Activated T-cell treated with anti-CD3 and anti-CD28 coated beads, Interleukin-2, amount 50 U/mL, for 48 hours (primary cell): ENCODE results near the gene SCARB2.

Experiments used
- DNase-seq, 2 experiments: peaks; one replicate each; pipeline ENCODE4 v3.0.0-alpha.2; 2020

SCARB2 gene

DNA sequence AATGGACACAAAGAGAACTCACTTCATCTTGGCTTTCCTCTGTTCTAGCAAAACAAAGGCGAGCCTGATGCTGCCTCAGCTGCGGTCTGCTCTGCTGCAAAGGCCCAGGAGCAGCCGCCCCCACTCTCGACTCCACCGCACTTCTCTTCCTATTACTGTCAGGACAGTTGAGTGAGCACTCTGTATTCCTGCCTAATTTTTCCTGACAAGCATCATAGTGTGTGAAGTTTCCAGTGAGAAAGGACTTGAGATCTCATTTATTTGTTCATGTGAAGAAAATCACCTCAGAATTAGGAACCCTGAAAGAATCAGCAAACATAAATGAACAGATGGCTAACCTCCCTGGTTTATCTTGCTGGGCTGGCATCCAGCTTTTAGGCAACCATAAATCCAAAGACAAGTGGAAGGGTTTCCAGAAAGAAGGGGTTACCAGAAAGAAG lies 15.6 kb downstream of the SCARB2 start:
- DNase-seq: peak; percentile 30 to 50

DNA sequence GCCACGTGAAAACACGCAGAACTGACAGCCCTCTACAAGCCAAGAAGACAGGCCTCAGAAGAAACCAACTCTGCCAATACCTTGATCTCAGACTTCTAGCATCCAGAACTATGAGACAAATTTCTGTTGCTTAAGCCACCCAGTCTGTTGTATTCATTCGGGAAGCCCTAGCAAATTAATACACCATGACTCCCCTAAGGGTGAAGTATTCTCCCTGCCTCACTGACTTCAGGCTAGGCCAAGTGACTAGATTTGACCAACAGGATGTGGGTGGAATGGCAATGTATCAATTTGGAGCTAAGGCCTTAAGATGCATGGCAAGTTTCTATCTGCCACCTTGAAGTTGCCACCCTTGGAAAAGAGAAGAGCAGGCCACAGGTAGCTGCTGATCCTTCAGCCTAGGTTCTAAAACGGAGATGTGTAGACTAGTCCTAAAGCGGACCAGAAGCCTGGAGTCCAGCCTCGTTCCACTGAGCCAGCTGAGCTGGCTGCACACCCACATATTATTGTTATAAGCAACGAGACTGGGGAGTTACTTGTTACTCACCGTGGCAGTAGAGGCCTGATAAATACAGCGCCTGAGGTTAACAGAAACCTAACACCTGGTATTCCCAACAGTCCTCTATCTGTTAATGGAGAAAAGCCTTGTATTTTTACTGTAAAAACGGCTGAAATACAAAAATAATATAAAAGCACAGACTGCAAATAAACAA lies 16.4 kb downstream of the SCARB2 start:
- DNase-seq: no peak

DNA sequence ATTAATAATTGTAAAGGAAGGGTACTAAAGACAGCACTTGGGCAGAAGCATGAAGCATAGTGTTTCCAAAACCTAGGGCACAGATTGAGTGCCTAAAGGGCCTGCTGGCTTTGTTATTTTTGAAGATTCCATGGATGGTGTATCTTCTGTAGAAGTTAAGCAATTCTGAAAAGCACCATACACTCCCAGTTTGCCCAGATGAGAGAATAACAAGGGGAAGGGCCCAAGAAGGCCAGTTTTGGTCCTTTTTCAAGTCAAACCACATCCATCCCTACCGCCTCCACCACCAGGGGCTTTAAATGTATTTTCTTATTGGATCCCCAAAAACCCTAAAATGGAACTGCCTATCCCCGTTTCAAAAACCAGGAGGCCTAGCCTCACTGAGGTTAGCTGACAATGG lies 17.2 kb downstream of the SCARB2 start:
- no peak for DNase-seq

DNA sequence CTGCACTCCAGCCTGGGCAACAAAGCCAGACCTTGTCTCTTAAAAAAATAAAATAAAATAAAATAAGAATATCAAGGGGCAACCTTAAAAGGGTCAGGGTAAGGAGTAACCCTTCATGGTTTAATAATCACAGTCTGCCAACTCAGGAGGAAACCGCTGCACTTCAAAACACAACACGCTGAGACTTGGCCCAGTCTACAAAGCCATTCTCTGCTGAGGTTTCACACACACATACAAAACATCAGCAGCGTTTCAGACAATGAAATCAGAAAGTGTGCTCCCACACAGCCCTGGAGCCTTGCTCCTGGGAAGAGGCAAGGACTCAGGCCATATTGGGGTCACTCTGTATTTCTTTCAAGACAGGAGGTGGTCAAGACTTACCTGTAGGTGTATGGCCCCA lies 18.3 kb downstream of the SCARB2 start:
- DNase-seq: no peak

DNA sequence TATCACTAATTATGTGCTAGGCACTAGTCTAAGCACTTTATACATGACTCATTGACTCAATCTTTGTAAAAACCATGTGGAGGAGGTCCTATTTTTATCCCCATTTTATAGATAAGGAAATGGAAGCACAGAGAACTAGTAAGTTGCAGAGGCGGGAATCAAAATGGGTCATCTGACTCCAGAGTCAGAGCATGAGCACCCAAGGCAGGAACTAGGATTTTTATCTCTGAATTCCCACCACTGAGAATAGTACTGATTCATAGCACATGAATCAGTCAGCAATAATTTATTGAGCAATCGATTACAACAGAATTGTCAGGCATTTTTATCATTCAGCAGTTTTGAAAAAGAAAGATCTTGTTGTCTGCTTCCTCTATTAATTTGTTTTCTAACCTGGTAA lies 19.3 kb downstream of the SCARB2 start:
- DNase-seq: no peak

DNA sequence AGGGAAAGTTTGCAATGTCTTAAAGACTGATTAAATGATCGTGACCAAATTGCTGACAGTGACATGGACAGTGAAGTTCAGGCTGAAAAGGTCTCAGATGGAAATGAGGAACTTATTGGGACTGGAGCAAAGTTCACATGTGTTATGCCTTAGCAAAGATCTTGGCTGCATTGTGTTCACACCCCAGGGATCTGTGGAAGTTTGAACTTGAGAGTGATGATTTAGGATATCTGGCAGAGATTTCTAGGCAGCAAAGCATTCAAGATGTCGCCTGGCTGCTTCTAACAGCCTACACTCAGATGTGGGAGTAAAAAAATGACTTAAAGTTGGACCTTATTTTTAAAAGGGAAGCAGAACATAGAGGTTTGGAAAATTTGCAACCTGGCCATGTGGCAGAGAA lies 21.4 kb downstream of the SCARB2 start:
- DNase-seq: no peak

DNA sequence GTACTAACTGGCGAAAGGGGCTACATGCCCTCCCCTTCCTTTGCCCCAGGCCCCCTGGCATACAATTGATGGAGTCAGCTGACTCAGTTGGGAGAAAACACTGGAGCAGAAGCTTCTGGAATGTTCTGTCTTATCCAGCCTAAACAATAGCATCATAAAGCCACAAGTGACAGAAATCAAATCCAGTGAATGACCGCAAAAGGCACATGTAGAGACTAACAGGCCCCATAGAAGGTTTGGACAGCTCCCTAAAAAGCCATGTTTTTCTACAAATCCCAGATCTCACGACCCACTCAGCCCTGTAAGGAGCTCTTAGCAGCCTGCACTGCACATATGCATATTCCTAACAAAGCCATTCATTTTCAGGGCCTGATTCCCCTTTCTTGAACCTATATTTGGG lies 25.1 kb downstream of the SCARB2 start:
- DNase-seq: no peak

DNA sequence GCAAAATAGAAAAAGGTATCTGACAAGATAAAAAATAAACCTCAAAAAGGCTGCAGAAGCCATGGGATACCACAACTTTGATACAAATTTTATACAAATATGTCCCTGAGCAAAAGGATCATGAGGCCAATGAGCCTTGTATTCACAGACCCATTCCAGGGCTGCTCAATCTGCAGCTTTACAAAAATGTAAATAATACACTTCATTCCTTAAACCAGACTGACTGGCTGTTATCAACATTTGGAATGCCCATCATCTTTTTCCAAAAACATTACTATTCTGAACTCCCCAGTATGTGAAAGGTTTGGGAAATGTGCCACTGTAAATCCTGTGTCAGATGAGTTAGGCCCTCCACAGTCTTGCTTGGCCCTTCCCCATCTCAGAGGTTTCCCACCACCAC lies 25.5 kb downstream of the SCARB2 start:
- DNase-seq: no peak

DNA sequence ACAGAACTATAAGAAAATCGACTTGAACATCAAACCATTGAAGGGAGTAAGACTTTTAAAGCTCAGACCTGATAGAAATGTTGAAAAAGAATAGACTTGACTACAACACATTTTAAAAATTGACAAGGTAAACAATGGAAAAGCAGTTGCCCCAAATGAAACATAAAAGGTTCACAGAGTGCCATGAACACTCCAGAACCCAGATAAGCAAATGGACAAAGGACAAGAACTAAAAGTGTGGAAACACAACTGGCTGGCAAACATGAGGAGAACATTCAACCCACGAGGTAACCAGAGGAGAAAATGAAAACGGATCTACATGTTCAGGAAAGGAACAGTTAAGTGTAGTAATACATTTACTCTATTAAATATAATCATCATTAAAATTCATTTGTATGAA lies 26.5 kb downstream of the SCARB2 start:
- no peak for DNase-seq

DNA sequence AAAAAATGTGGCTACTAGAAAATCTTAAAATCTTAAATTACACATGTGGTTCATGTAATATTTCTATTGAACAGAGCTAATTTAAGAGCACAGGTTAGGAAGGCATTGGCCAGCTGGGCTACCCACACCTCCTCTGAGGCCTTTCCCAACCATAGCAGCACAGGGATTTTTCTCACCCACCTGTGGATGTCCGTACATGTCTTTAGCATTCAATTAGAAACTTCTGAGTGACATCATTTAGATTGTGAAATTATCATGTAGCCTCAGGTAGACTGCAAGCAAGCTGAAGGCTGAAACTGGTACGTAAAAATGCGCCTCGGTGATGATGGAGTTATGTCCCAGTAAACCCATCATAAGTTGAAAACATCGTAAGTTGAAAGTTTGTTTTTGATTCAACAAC lies 31.2 kb downstream of the SCARB2 start:
- no peak for DNase-seq

DNA sequence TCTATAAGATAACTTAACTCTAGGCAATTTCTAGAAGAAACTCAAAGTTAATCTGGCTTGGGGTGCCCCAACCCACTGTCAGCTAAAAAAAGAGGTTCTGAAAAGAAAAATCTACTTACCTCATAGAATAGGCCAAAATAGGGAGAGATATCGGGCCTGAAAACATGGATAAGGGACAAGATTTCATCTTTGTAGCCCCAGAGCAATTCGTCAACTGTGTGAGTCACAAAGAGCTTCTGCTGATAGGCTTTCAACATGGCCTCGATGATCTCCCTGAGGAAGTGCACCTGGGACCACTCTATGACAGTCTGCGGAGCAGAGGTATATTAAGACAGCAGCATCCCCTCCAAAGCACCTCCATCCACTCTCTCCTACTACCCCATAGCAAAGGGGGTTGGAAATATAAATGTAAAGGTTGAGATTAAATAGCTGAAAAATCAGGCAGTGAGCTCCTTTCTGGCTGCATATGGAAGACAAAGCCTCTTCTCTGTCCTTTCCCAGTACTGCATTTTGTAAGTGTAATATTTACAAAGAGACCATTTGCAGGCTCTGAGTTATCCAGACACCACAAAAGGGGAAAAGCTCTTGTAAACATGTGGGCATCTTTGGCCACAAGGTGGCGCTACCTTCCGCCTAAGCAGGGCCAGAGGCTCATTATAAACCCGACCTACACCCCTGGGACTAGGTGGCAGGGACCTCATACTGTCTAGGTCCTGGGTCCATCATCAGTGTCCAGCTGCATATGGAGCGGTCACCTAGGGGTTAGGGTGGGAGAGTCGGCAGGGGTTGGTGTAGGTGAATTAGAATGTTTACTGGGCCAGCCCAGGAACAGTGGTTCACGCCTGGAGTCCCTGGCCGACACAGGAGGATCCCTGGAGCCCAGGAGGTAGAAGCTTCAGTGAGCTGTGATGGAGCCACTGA lies 34.0 kb downstream of the SCARB2 start:
- peak; percentile 88 to 90 for DNase-seq

DNA sequence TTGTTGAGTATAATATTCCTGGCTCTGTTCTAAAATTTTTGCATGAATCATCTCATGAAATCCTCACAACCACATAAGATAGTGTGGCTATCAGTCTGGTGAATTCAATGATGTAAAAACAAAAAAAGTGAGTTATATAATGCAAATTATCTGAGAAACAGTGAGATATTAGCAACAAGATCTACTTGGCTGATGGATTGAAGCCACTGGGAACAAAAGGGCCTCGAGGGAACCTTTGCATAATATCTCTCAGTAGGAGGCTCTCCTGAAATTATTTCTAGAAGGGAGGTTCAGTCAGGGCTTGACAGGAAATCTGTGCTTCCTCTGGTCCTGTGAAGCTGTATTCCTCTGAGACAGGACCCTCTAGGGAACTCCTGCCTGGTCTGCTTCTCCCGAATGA lies 35.3 kb downstream of the SCARB2 start:
- no peak for DNase-seq

DNA sequence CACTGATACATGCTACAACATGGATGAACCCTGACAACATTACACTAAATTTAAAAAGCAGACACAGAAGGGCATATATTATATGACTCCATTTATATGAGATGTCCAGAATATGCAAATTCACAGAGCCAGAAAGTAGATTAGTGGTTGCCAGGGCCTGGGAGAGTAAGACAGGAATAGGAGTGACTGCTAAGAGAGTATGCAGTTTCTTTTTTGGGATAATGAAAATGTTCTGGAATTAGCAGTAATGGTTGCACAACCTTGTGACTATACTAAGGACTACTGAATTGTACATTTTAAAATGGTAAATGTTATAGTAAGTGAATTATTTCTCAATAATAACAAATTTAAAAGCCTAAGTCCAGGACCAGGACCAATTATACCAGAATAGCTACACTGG lies 35.9 kb downstream of the SCARB2 start:
- DNase-seq: no peak

DNA sequence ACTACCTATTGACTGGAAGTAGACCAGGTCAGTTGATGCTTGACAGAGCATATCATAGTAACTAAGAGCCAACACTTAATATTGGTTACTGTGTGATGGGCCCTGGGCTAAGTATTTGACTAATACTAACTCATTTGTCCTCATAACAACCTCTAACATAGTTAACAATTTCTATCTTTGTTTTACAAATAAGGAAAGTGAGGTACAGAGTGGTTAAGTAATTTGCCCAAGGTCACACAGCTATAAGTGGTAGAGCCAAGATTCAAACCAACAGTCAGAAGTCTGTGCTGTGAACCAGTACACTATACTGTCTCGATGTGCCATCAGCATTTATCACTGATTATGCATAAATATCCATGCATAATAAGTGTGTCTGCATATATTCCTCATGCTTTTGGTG lies 38.3 kb downstream of the SCARB2 start:
- no peak for DNase-seq

DNA sequence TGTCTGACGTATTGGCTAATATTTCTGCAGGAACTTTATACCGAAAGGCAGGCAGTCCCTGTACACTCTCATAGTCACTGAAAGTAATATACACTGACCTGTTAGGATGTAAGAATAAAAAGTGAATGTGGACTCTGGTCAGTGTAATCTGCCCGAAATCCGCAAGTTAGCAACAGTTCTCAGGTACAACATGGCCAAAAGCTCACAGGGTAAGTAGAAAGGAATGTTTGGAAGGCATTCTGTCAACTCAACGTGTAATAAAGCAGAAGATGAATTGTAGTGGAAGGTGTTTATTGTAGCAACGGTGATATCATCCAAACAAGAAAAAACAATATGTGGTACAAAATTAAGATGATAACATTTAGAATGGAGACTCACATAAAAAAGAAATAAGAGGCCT lies 39.4 kb downstream of the SCARB2 start:
- no peak for DNase-seq

DNA sequence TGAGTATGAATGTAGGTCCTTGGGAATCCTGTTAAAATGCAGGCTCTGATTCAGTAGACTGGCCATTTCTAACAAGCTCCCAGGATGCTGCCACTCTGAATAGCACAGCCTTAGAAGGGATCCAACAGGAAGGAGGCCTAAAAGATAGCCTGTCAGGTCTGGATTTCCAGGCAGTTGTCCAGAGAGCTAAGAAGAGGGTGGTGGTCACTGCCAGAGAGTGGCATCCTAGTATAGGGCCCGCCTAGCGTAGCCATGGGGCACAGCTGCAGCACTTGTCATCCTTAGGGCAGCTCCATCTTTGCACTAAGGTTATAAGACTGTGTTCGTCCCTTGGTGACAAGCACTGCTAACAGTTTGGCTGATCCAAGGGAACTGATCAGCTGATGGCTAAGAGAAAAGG lies 44.9 kb downstream of the SCARB2 start:
- DNase-seq: no peak

DNA sequence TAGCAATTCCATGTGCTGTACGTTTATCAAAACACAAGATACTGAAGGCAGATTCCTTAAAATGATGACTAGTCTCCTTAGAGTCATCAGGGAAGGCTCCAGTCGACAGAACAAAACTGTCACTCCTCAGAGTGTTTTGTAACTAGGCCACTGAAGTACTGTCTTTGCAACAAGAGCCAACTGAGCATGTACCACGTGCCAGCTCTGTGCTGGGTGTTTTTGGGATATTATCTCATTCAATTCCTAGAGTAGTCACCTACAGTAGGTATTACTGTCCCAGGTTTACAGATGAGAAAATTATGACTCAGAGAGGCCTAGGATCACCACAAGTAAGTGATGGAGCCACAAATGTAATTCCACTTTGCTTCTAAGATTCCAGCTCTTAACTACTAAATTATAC lies 47.1 kb downstream of the SCARB2 start:
- DNase-seq: no peak

DNA sequence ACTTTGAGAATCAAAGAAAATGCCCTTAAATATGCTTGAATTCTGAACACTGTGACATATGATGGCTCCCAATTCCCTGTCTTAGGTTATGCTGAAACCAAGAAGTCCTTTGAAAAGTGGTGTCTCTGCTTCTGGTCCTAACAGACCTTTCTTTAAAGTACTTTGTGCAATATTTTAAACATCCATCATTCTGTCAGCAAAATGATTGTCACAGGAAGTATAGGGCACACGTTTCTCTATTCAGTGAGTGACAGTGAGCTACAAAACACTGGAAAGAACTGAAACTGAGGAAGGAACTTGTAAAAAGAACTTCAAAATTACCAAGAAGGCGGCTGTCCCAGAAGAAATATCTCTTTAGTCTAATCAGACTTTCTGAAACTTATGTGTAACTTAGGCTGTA lies 53.3 kb downstream of the SCARB2 start:
- DNase-seq: no peak

DNA sequence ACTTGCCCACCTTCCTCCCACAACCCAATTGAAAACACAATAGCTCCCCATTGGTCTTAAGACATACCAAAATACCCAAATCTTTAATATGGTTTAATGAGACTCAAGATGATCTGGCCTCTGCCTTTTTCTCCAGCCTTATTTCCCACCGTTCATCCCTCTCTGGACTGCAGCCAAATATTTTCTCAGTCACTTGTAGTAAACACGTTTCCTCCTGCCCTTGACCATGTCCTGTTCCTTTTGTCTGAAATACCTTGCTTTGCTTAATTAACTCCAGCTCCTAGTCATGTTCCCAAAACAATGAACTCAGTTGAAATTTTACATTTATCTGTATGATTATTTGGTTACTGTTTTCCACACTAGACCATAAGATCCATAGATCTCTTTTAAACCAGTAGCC lies 57.0 kb downstream of the SCARB2 start:
- no peak for DNase-seq

DNA sequence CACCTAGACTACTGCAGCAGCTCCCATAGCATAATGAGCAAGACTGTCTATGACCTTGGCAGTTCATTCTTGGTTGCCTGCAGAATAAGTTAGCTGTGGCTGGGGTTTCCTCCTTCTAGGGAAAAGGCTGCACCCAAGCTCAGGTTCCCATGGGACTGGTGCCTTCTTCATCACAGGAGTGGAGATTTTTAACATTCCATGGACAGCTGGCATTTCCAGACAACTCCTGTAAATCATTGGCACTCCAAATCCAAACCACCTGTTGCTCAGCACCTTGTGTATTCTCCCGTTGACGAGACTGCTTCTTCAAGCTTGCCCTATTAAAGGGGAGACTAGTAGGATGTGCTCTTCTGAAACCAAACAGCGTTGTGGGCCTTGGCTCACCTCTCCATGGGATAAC lies 57.6 kb downstream of the SCARB2 start:
- no peak for DNase-seq

DNA sequence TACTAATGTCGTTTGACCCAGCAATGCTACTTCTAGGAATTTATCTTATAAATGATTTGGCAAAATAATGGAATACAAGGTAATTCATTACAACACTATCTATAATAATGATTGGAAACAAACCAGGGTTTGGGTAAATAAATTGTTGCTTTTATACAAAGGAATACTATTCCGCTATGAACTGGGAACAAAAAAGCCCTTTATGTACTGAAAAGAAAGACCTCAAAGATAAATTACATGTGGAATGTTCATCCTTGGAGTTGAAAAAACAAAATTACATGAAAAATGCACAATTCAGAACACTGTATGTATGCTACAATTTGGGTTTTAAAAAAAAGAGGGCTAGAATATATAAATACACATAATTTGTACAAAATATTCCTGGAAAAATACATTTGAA lies 60.3 kb downstream of the SCARB2 start:
- DNase-seq: no peak

DNA sequence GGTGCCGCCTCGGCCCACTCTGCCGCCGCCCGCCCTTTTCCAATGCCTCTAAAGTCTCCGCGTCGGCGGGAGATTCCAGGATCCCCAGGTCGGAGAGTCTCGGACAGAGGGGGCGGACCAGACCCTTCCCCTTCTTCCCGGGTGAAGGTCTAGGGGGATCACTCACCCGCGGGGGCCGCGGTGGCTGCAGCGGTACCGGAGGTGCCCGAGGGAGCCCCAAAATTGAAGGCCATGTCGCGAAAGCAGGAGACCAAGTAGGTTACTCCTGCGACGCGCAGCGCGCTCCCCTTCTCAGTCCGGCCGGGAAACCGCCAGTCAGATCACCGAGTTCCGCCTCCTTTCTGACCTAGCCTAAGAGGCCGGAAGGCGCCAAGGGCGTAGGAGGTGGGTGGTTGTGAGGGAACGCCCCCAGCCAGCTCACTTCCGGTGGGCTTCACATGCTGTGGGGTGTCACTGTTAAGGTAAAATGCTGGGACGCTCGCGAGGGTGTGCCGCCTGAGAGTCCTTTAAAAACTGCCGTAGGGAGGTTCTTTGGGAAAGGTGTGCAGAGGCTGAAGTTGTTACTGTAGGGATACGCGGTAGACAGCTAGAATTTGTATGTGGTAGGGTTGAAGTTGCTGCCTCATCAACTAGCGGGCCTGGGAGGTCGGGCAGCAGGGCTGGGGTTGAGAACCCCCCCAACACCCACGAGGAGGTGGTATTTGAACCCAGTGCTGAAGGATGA lies 65.3 kb downstream of the SCARB2 start, which contains the start of gene NUP54:
TSS of gene NUP54 (minus strand) at position 256 of the 724 bp plus-strand sequence. CDS start at position 233, 23 bp downstream.
- DNase-seq: peak; percentile 98

DNA sequence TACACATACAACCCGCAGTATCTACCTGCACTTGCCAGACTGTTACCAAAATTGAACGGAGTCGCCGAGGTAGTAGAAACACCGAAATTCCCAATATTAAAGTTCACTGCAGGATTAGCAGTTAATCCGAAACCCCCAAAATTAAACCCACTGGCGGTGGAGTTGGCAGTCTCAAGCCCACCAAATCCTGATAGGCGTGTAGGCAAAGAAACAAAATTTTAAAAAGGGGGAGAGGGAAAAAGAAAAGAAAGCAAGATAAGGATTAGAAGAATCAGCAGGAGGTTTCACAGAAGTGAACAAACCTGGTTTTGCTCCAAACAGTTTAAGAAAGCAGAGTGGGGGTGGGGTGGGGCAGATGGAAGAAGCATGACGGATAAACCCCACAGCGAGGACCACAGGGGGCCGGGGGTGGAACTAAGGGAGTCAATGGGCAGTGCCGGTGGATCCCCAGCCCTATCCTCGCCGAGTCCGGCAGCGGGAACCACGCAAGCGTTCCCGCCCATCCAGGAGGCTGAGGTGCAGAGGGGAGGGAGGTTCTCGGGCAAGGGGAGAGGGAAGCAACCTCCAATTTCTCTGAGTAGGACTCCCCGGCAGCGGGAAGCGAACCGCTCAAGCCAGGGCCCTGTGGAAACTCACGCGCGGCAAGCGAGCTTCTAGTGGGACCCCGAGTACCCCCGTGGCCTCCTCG lies 66.0 kb downstream of the SCARB2 start:
- DNase-seq: peak; percentile 65 to 69
